HepG2 (cell line): Measurements from ENCODE around the gene TBX21. TPM values are rescaled to one million over a fixed set of nuclear protein-coding genes. Genes with fewer than 3 reads are reported as not detected.
A peak's percentile ranks its signal among the peaks of the same experiment; 100 is the strongest.

Experiments
- ATAC-seq: fragments of 200-7000 bp; cut with Tn5 transposase; 3 replicates; pipeline ENCODE4 v1.9.1; 2020; ENCODE audit warnings: mild to moderate bottlenecking, moderate library complexity
- BruUV-seq: library from RNA; stranded (reverse); fragments of 400-500 nt; replicated peaks from 2 replicates; lab custom pipeline; 2021; lab: Mats Ljungman, UMichigan
- CTCF ChIA-PET: fragments of 300-600 bp; formaldehyde crosslinking; extraction: SDS; loops from one replicate; lab custom pipeline; 2021; ENCODE audit warnings: low total read pairs, inconsistent platforms, low intra/inter-chr PET ratio; lab: Yijun Ruan, JAX
- POLR2A ChIA-PET: fragments of 350-600 bp; sonication (Branson Sonifier 250); formaldehyde crosslinking; loops from one replicate; lab custom pipeline; 2020; ENCODE audit warnings: antibody characterized with exemption, inconsistent platforms; lab: Yijun Ruan, JAX
- DNase-seq: peaks from one replicate; pipeline ENCODE4 v3.0.0-alpha.2; 2015; ENCODE audit warnings: low spot score
- FAIRE-seq: peaks from 3 replicates; lab custom pipeline; 2011; peaks lifted over from hg19 to GRCh38; lab: Jason Lieb, UNC
- H2AFZ ChIP-seq: one replicate; pipeline ENCODE4 v1.6.1; 2011; ENCODE audit warnings: low read length, inconsistent platforms
- H3K27ac ChIP-seq: fragments of 300-600 bp; 3 replicates; pipeline ENCODE4 v1.8.0; 2011; ENCODE audit warnings: mixed run types, mild to moderate bottlenecking, mixed read lengths, low read length, inconsistent platforms; ENCODE audit not compliant: insufficient read depth; ENCODE audit errors: extremely low read length
- H3K27me3 ChIP-seq, 2 experiments: fragments of 200-600 bp in 1 of 2; 2 replicates in 1 of 2; 3 replicates in 1 of 2; pipeline versions ENCODE4 v1.6.0 to v1.8.0; 2011; ENCODE audit warnings: low read length in 2 of 2, mild to moderate bottlenecking in 2 of 2, moderate library complexity in 2 of 2, inconsistent platforms in 1 of 2; ENCODE audit not compliant: insufficient read depth in 2 of 2, control insufficient read depth in 1 of 2
- H3K36me3 ChIP-seq, 2 experiments: fragments of 200-600 bp in 1 of 2; replicated peaks in 1 of 2; 2 replicates in 1 of 2; 3 replicates in 1 of 2; pipeline versions ENCODE4 v1.5.1 to v1.8.0; 2011; ENCODE audit warnings: low read length in 2 of 2, inconsistent platforms in 1 of 2; ENCODE audit not compliant: insufficient read depth in 2 of 2, control insufficient read depth in 1 of 2
- H3K4me1 ChIP-seq: 2 replicates; pipeline ENCODE4 v1.5.1; 2012; ENCODE audit warnings: low read length, inconsistent platforms; ENCODE audit not compliant: insufficient read depth
- H3K4me2 ChIP-seq: 2 replicates; pipeline ENCODE4 v1.6.0; 2011; ENCODE audit warnings: low read depth, low read length, inconsistent platforms
- H3K4me3 ChIP-seq, 3 experiments: fragments of 200-600 bp in 1 of 3; sonication (generic), shearing (Covaris generic) in 1 of 3; replicated peaks in 1 of 3; 2 replicates each; pipeline ENCODE4 v1.5.1; 2011 to 2016; ENCODE audit warnings: low read length in 3 of 3, inconsistent platforms in 2 of 3, low read depth in 2 of 3, mild to moderate bottlenecking in 2 of 3, control low read depth in 1 of 3, mixed read lengths in 1 of 3; ENCODE audit not compliant: insufficient read depth in 1 of 3
- H3K79me2 ChIP-seq: one replicate; pipeline ENCODE4 v1.6.1; 2011; ENCODE audit warnings: low read length, inconsistent platforms; ENCODE audit not compliant: insufficient read depth
- H3K9ac ChIP-seq: 2 replicates; pipeline ENCODE4 v1.6.0; 2011; ENCODE audit warnings: mild to moderate bottlenecking, low read depth, low read length, inconsistent platforms; ENCODE audit not compliant: insufficient read depth
- H3K9me3 ChIP-seq: 2 replicates; pipeline ENCODE4 v1.5.1; 2012; ENCODE audit warnings: mild to moderate bottlenecking, low read length
- H4K20me1 ChIP-seq: 2 replicates; pipeline ENCODE4 v1.6.0; 2011; ENCODE audit warnings: inconsistent platforms, mild to moderate bottlenecking, low read length, moderate library complexity; ENCODE audit not compliant: insufficient read depth
- HNRNPH1 ChIP-seq: fragments of 200-400 bp; formaldehyde crosslinking; optimal IDR thresholded peaks from 2 replicates; pipeline ENCODE3; 2017; ENCODE audit warnings: mild to moderate bottlenecking, low read depth, low read length
- KDM5B ChIP-seq: sonication (generic); formaldehyde crosslinking; IDR thresholded peaks from 2 replicates; pipeline ENCODE4 v1.4.0; 2020; ENCODE audit warnings: missing genetic modification reagents, mild to moderate bottlenecking, borderline replicate concordance
- TARDBP ChIP-seq: sonication (generic); formaldehyde crosslinking; IDR thresholded peaks from 2 replicates; pipeline ENCODE4 v1.8.0; 2022; ENCODE audit warnings: mild to moderate bottlenecking, missing genetic modification reagents
- ZNF350 ChIP-seq: sonication (generic); formaldehyde crosslinking; IDR thresholded peaks from 2 replicates; pipeline ENCODE4 v1.4.0; 2020; ENCODE audit warnings: mild to moderate bottlenecking, low read depth, missing genetic modification reagents, borderline replicate concordance
- ZNF629 ChIP-seq: sonication (generic); formaldehyde crosslinking; conservative IDR thresholded peaks from 2 replicates; pipeline ENCODE4 v1.5.0; 2020; ENCODE audit warnings: missing genetic modification reagents
- ZSCAN9 ChIP-seq: IDR thresholded peaks from 2 replicates; pipeline ENCODE4 v1.6.1; 2016; ENCODE audit warnings: borderline replicate concordance
- WGBS: methylation state at CpG from one replicate; pipeline ENCODE4 v1.1.6; 2017; ENCODE audit warnings: low lambda C conversion rate; 5-methylcytosine and 5-hydroxymethylcytosine counted together
- in situ Hi-C: cut with HindIII; loops from 2 replicates; pipeline ENCODE4 v1.10.0; 2017; ENCODE audit warnings: low pct_unique_long_range_greater_than_20kb; ENCODE audit not compliant: extremely low pct_ligation_motif_present
- intact Hi-C: fragments of 100-400 bp; cut with micrococcal nuclease; formaldehyde crosslinking; loops from one replicate; pipeline ENCODE4 v1.10.0; 2022; ENCODE audit not compliant: unreplicated experiment
- polyA plus RNA-seq, 8 experiments: library from polyadenylated mRNA; depleted of rRNA in 3 of 8; stranded (reverse) in 7 of 8; unstranded in 1 of 8; fragments of >200 nt; fragmentation: Illumina TruSeq in 4 of 8; extraction: Trizol in 4 of 8; gene quantifications; 2 replicates each; pipeline versions ENCODE4 v1.2.1 to v1.2.3, GENCODE V29; 2011 to 2016; ENCODE audit warnings: low read depth in 4 of 8, missing spikeins in 1 of 8, mixed read lengths in 1 of 8; ENCODE audit not compliant: insufficient read depth in 1 of 8
- total RNA-seq, 5 experiments: library from RNA; depleted of rRNA; stranded (reverse); fragments of >200 nt; fragmentation: Illumina TruSeq; extraction: Trizol; gene quantifications; 2 replicates each; pipeline ENCODE4 v1.2.3, GENCODE V29; 2016; ENCODE audit warnings: low read depth in 1 of 5
- TF ChIP-seq, protein P1 (sequence below): sonication (generic); formaldehyde crosslinking; IDR thresholded peaks from 2 replicates; pipeline ENCODE4 v1.5.1; 2020; ENCODE audit warnings: mild to moderate bottlenecking, missing genetic modification reagents, borderline replicate concordance

TBX21 gene
- total and polyA plus RNA-seq, 2 of the 13 experiments (the other 11 are each of a cell fraction or from before 2014, with no cell fraction given), result not detected

DNA sequence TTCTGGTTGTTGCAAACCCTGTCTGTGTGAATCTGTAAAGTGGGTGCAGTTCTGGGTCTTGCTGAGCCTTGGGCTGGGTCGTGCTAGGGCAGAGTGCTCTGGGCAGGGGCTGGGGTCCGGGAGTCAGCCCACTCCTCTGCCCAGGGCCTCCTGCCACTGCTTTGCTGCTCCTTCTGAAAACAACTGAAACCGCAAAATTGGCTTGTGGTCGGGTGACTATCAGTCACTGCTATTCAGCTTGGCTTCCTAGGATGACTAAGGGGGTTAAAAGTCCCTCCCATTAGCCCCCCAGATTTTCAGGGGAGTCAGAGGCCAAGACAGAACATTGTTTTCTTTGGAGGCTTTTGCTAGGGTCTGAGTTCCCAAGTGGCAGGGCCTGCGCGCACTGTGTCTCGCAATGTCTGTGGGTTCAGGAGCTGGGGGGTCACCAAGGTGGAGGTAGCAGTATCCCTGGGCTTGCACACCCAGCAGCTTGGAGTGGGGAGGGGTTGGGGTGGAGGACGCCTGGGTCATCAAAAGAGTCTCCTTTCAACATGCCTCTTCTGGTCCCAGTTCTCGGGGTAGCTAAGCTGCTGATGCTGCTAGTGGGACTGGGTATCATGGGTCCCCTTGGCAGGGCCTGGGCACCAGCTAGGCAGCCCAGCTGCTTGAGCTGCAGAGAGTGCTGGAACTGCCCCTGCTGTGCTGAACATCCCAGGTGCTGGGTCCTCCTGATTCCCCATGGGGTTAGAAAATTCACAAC lies 13.5 kb upstream of the TBX21 start:
- Histone ChIP-seq H3K4me2 (no peak overlapping the region), H3K4me1 (0 out of 2 replicates have a peak, but pooled peaks cover 9% of the 10 kb centered on the region), H3K27me3 (peaks cover 24 to 95% of the 10 kb centered on the region in 2 experiments), H3K27ac (no peak overlapping the region), H3K4me3 (no peak overlapping the region), H3K9ac (no peak overlapping the region), H2AFZ (no peak overlapping the region), H3K9me3 (no peaks in the 10 kb centered on the region), H4K20me1 (no peaks in the 10 kb centered on the region; the same call in 1 of the 2 replicates), H3K36me3 (no peaks in the 10 kb centered on the region), H3K79me2 (no peaks in the 10 kb centered on the region)
- no peak for DNase-seq
- intact Hi-C loops, result no loop called here
- ATAC-seq, result no peak
- WGBS, result 27% methylated on average over 7 of the region's 9 CpGs
- no peak for FAIRE-seq
- TF ChIP-seq HNRNPH1 (no peak), KDM5B (no peak), ZSCAN9 (CRISPR knock-in tag) (no peak), ZNF629 (CRISPR knock-in tag) (0 out of 2 replicates have a peak, but pooled peaks have one; percentile 17), TARDBP (CRISPR knock-in tag) (no peak), ZNF350 (CRISPR knock-in tag) (no peak)
- TF ChIP-seq, protein P1, sequence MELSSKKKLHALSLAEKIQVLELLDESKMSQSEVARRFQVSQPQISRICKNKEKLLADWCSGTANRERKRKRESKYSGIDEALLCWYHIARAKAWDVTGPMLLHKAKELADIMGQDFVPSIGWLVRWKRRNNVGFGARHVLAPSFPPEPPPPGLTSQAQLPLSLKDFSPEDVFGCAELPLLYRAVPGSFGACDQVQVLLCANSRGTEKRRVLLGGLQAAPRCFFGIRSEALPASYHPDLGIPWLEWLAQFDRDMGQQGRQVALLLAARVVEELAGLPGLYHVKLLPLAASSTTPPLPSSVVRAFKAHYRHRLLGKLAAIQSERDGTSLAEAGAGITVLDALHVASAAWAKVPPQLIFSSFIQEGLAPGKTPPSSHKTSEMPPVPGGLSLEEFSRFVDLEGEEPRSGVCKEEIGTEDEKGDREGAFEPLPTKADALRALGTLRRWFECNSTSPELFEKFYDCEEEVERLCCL (CRISPR knock-in tag), result no peak
- ChIA-PET CTCF (no interaction called here), POLR2A (no interaction called here)
- no TSS peak for BruUV-seq
- in situ Hi-C loops, result no loop called here
